ENCODE results near the gene DLG5. TPM values are rescaled to one million over a fixed set of nuclear protein-coding genes. Genes with fewer than 3 reads are reported as not detected.

The DLG5 gene
- polyA plus RNA-seq, 3 donors from 2014 or later = 1.6 to 3.7 (median 1.9) TPM

- H3K36me3 Mint-ChIP-seq = peaks cover 0 to 2% (median 0%) of the 10 kb centered on the region in 3 donors
- no peaks in the 10 kb centered on the region for H3K9me3 Mint-ChIP-seq
- H3K4me3 Mint-ChIP-seq = no peak overlapping the region
- H3K4me1 Mint-ChIP-seq = peaks cover 22 to 45% of the 10 kb centered on the region in 2 donors
- DNase-seq = no peak
- H3K27me3 Mint-ChIP-seq (ENCODE audit: low read depth in 3 of 3) = peaks cover 0 to 4% (median 0%) of the 10 kb centered on the region in 3 donors
- peak overlapping the region in 2 of 6 donors; percentile 58 to 64 for H3K27ac Mint-ChIP-seq
These were observed 22.3 kb downstream of the DLG5 start for GRCh38 chr10:77904100-77904840.

- H3K36me3 Mint-ChIP-seq = peaks cover 0 to 2% (median 0%) of the 10 kb centered on the region in 3 donors
- no peak overlapping the region for H3K27ac Mint-ChIP-seq
- H3K4me3 Mint-ChIP-seq = no peak overlapping the region
- peaks cover 0 to 2% (median 0%) of the 10 kb centered on the region in 3 donors for H3K27me3 Mint-ChIP-seq (ENCODE audit: low read depth in 3 of 3)
- no peaks in the 10 kb centered on the region for H3K9me3 Mint-ChIP-seq
- no peak for DNase-seq
- peaks cover 21 to 33% of the 10 kb centered on the region in 2 donors for H3K4me1 Mint-ChIP-seq
These were observed 24.4 kb downstream of the DLG5 start for GRCh38 chr10:77902159-77902558.

- Mint-ChIP-seq H3K4me1 (peaks cover 23 to 31% of the 10 kb centered on the region in 2 donors), H3K4me3 (no peak overlapping the region), H3K27me3 (ENCODE audit: low read depth in 3 of 3) (peaks cover 0 to 3% (median 2%) of the 10 kb centered on the region in 3 donors), H3K9me3 (no peaks in the 10 kb centered on the region), H3K36me3 (peaks cover 0 to 2% (median 0%) of the 10 kb centered on the region in 3 donors), H3K27ac (no peak overlapping the region)
- no peak for DNase-seq
These were observed 24.8 kb downstream of the DLG5 start for GRCh38 chr10:77901743-77902142.

- DNase-seq = no peak
- Mint-ChIP-seq H3K9me3 (no peaks in the 10 kb centered on the region), H3K36me3 (peaks cover 0 to 2% (median 0%) of the 10 kb centered on the region in 3 donors), H3K27ac (peak overlapping the region in 2 of 6 donors; percentile 1 to 56), H3K27me3 (ENCODE audit: low read depth in 3 of 3) (peaks cover 0 to 8% (median 2%) of the 10 kb centered on the region in 3 donors), H3K4me1 (peaks cover 31 to 35% of the 10 kb centered on the region in 2 donors), H3K4me3 (no peak overlapping the region)
These were observed 26.9 kb downstream of the DLG5 start for GRCh38 chr10:77899690-77900089.

- Mint-ChIP-seq H3K36me3 (no peaks in the 10 kb centered on the region), H3K27me3 (ENCODE audit: low read depth in 3 of 3) (peaks cover 0 to 8% (median 2%) of the 10 kb centered on the region in 3 donors), H3K9me3 (no peaks in the 10 kb centered on the region), H3K4me1 (peaks cover 35 to 39% of the 10 kb centered on the region in 2 donors), H3K27ac (peak overlapping the region in 2 of 6 donors; percentile 1 to 55), H3K4me3 (no peak overlapping the region)
- no peak for DNase-seq
These were observed 27.5 kb downstream of the DLG5 start for GRCh38 chr10:77899080-77899477.

GRCh38 chr10:77898323-77899079 is 28.1 kb downstream of the DLG5 start:
- H3K4me1 Mint-ChIP-seq = peaks cover 41% of the 10 kb centered on the region in 2 donors
- no peaks in the 10 kb centered on the region for H3K9me3 Mint-ChIP-seq
- peaks cover 0 to 8% (median 2%) of the 10 kb centered on the region in 3 donors for H3K27me3 Mint-ChIP-seq (ENCODE audit: low read depth in 3 of 3)
- H3K27ac Mint-ChIP-seq = peak overlapping the region in 2 of 6 donors; percentile 1 to 61
- no peaks in the 10 kb centered on the region for H3K36me3 Mint-ChIP-seq
- no peak for DNase-seq
- no peak overlapping the region for H3K4me3 Mint-ChIP-seq

- no peak for DNase-seq
- Mint-ChIP-seq H3K27ac (peak overlapping the region in 3 of 6 donors; percentile 2 to 80 (median 42)), H3K9me3 (no peaks in the 10 kb centered on the region), H3K4me3 (no peak overlapping the region), H3K36me3 (no peaks in the 10 kb centered on the region), H3K27me3 (ENCODE audit: low read depth in 3 of 3) (peaks cover 0 to 10% (median 2%) of the 10 kb centered on the region in 3 donors), H3K4me1 (peaks cover 41 to 50% of the 10 kb centered on the region in 2 donors)
These were observed 30.5 kb downstream of the DLG5 start for GRCh38 chr10:77896058-77896457.

- H3K36me3 Mint-ChIP-seq = no peaks in the 10 kb centered on the region
These were observed 32.5 kb downstream of the DLG5 start for GRCh38 chr10:77894058-77894457.

GRCh38 chr10:77893386-77893785 is 33.2 kb downstream of the DLG5 start:
- H3K27ac Mint-ChIP-seq = peak overlapping the region in 3 of 6 donors; percentile 52 to 80 (median 58)
- peaks cover 0 to 10% (median 0%) of the 10 kb centered on the region in 3 donors for H3K27me3 Mint-ChIP-seq (ENCODE audit: low read depth in 3 of 3)
- H3K36me3 Mint-ChIP-seq = no peaks in the 10 kb centered on the region
- DNase-seq = no peak
- H3K4me3 Mint-ChIP-seq = no peak overlapping the region
- peaks cover 38 to 41% of the 10 kb centered on the region in 2 donors for H3K4me1 Mint-ChIP-seq
- no peaks in the 10 kb centered on the region for H3K9me3 Mint-ChIP-seq

More at GRCh38 chr10:77894058-77894457, 32.5 kb downstream of the DLG5 start:
- Mint-ChIP-seq H3K27me3 (ENCODE audit: low read depth in 3 of 3) (peaks cover 0 to 10% (median 0%) of the 10 kb centered on the region in 3 donors), H3K4me1 (peaks cover 39 to 43% of the 10 kb centered on the region in 2 donors), H3K4me3 (no peak overlapping the region), H3K27ac (peak overlapping the region in 4 of 6 donors; percentile 3 to 72 (median 58)), H3K9me3 (no peaks in the 10 kb centered on the region)
- no peak for DNase-seq

GRCh38 chr10:77892761-77893160 is 33.8 kb downstream of the DLG5 start:
- Mint-ChIP-seq H3K36me3 (no peaks in the 10 kb centered on the region), H3K4me3 (no peak overlapping the region), H3K27me3 (ENCODE audit: low read depth in 3 of 3) (peaks cover 0 to 10% (median 0%) of the 10 kb centered on the region in 3 donors), H3K27ac (peak overlapping the region in 4 of 6 donors; percentile 17 to 80 (median 54)), H3K9me3 (no peaks in the 10 kb centered on the region), H3K4me1 (peaks cover 38 to 43% of the 10 kb centered on the region in 2 donors)
- no peak for DNase-seq

GRCh38 chr10:77892021-77892739 is 34.4 kb downstream of the DLG5 start:
- peaks cover 38 to 43% of the 10 kb centered on the region in 2 donors for H3K4me1 Mint-ChIP-seq
- H3K36me3 Mint-ChIP-seq = no peaks in the 10 kb centered on the region
- no peak overlapping the region for H3K4me3 Mint-ChIP-seq
- peak overlapping the region in 1 of 6 donors; percentile 31 for H3K27ac Mint-ChIP-seq
- DNase-seq = no peak
- peaks cover 0 to 10% (median 0%) of the 10 kb centered on the region in 3 donors for H3K27me3 Mint-ChIP-seq (ENCODE audit: low read depth in 3 of 3)
- no peaks in the 10 kb centered on the region for H3K9me3 Mint-ChIP-seq

GRCh38 chr10:77890097-77890496 is 36.5 kb downstream of the DLG5 start:
- no peak for DNase-seq
- H3K4me1 Mint-ChIP-seq = peaks cover 32 to 39% of the 10 kb centered on the region in 2 donors
- H3K27ac Mint-ChIP-seq = peak overlapping the region in 1 of 6 donors; percentile 36
- H3K27me3 Mint-ChIP-seq (ENCODE audit: low read depth in 3 of 3) = peaks cover 0 to 2% (median 0%) of the 10 kb centered on the region in 3 donors
- no peaks in the 10 kb centered on the region for H3K36me3 Mint-ChIP-seq
- H3K4me3 Mint-ChIP-seq = no peak overlapping the region
- no peaks in the 10 kb centered on the region for H3K9me3 Mint-ChIP-seq

- peak overlapping the region in 1 of 6 donors; percentile 57 for H3K27ac Mint-ChIP-seq
- peaks cover 0 to 2% (median 0%) of the 10 kb centered on the region in 3 donors for H3K27me3 Mint-ChIP-seq (ENCODE audit: low read depth in 3 of 3)
- H3K9me3 Mint-ChIP-seq = no peaks in the 10 kb centered on the region
- no peak for DNase-seq
- H3K36me3 Mint-ChIP-seq = no peaks in the 10 kb centered on the region
- H3K4me1 Mint-ChIP-seq = peaks cover 28 to 36% of the 10 kb centered on the region in 2 donors
- no peak overlapping the region for H3K4me3 Mint-ChIP-seq
These were observed 37.2 kb downstream of the DLG5 start for GRCh38 chr10:77889277-77889903.

Data from immature natural killer cell (primary cell).